Neutrophil (primary cell): ENCODE results near the gene ELMO1.

Experiments
- H3K27ac ChIP-seq: fragments of 200-600 bp; sonication (generic); 2 replicates; pipeline ENCODE4 v1.5.1; 2016; ENCODE audit warnings: mild to moderate bottlenecking, moderate library complexity
- H3K27me3 ChIP-seq: fragments of 200-600 bp; sonication (generic); 2 replicates; pipeline ENCODE4 v1.6.0; 2016; ENCODE audit warnings: mild to moderate bottlenecking
- H3K36me3 ChIP-seq: fragments of 200-600 bp; sonication (generic); 2 replicates; pipeline ENCODE4 v1.5.1; 2017
- H3K4me1 ChIP-seq, 2 experiments: fragments of 200-600 bp in 1 of 2; sonication (generic) in 1 of 2; 1 replicate in 1 of 2; 2 replicates in 1 of 2; pipeline versions ENCODE4 v1.5.1 to v1.6.1; 2013 to 2016; ENCODE audit warnings: low read depth in 1 of 2, low read length in 1 of 2, mild to moderate bottlenecking in 1 of 2, moderate library complexity in 1 of 2; ENCODE audit not compliant: control insufficient read depth in 1 of 2, insufficient read depth in 1 of 2
- H3K4me3 ChIP-seq, 2 experiments: fragments of 200-600 bp in 1 of 2; sonication (generic) in 1 of 2; 1 replicate in 1 of 2; 2 replicates in 1 of 2; pipeline ENCODE4 v1.5.1; 2013 to 2016; ENCODE audit warnings: low read depth in 1 of 2, low read length in 1 of 2, mild to moderate bottlenecking in 1 of 2, moderate library complexity in 1 of 2
- H3K9me3 ChIP-seq: fragments of 200-600 bp; sonication (generic); 2 replicates; pipeline ENCODE4 v1.5.1; 2016
- TF ChIP-seq, protein P1 (sequence below): fragments of 200-600 bp; sonication (generic); IDR thresholded peaks from 2 replicates; pipeline ENCODE4 v1.5.1; 2016; ENCODE audit warnings: antibody characterized with exemption

The ELMO1 gene

DNA sequence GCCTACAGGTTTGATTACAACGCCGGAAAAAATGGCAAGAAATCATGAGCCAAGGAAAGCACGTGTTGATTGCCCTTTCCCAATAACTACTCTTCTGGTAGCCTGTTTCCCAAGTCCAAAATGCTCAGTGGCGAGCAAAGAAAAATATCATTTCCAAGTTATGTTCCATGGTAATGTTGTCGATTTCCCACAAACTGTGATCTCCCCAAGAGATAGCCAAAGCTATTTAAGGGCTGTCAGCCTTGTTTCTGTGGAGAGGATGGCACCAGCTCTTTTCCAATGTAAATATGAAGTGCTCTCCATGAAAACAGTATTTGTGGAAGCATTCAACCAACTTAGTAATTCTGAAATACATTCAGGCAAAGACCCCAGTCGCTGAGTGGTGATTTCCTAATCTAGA, 491.9 kb downstream of the ELMO1 start:
- H3K27me3 ChIP-seq: no peaks in the 10 kb centered on the region
- H3K36me3 ChIP-seq: no peaks in the 10 kb centered on the region
- H3K9me3 ChIP-seq: no peaks in the 10 kb centered on the region
- peaks cover 9 to 13% of the 10 kb centered on the region in 2 experiments for H3K4me1 ChIP-seq
- no peak overlapping the region for H3K4me3 ChIP-seq
- TF ChIP-seq, protein P1, sequence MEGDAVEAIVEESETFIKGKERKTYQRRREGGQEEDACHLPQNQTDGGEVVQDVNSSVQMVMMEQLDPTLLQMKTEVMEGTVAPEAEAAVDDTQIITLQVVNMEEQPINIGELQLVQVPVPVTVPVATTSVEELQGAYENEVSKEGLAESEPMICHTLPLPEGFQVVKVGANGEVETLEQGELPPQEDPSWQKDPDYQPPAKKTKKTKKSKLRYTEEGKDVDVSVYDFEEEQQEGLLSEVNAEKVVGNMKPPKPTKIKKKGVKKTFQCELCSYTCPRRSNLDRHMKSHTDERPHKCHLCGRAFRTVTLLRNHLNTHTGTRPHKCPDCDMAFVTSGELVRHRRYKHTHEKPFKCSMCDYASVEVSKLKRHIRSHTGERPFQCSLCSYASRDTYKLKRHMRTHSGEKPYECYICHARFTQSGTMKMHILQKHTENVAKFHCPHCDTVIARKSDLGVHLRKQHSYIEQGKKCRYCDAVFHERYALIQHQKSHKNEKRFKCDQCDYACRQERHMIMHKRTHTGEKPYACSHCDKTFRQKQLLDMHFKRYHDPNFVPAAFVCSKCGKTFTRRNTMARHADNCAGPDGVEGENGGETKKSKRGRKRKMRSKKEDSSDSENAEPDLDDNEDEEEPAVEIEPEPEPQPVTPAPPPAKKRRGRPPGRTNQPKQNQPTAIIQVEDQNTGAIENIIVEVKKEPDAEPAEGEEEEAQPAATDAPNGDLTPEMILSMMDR: no peak
- H3K27ac ChIP-seq: no peak overlapping the region

DNA sequence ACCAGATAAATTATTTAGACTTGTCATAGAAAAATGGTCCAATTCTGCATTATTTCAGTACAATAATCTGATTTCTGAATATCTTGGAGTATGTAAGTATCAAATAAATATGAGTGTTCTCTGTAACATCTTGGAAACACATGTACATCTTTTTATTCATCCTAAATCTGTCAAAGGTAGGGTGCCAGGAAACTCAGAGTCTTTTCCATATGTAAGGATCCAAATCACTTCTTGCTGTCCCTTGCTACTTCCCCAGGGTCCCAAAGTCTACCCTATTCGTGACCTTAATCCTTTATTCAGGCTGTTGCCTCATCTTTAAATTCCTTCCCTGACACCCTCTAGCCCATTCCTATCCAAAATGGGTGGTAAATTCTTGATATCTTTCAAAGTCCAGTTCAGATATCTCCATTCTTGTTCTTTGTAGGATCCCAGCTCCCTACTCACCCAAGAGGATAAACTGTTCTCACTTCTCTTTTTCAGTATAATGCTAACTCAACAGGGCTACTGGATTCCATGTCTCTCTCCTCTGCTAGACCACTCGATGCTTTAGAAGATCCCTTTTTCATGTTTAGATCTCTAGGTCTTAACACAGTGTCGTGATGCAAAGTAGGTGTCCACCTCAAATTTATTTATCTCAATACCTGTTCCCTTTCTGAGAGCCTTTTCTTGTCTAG, 493.1 kb downstream of the ELMO1 start:
- TF ChIP-seq, protein P1: no peak
- H3K9me3 ChIP-seq: no peaks in the 10 kb centered on the region
- H3K27ac ChIP-seq: peak overlapping the region; percentile 6
- H3K4me1 ChIP-seq: peaks cover 9 to 13% of the 10 kb centered on the region in 2 experiments
- no peaks in the 10 kb centered on the region for H3K27me3 ChIP-seq
- no peaks in the 10 kb centered on the region for H3K36me3 ChIP-seq
- no peak overlapping the region for H3K4me3 ChIP-seq

DNA sequence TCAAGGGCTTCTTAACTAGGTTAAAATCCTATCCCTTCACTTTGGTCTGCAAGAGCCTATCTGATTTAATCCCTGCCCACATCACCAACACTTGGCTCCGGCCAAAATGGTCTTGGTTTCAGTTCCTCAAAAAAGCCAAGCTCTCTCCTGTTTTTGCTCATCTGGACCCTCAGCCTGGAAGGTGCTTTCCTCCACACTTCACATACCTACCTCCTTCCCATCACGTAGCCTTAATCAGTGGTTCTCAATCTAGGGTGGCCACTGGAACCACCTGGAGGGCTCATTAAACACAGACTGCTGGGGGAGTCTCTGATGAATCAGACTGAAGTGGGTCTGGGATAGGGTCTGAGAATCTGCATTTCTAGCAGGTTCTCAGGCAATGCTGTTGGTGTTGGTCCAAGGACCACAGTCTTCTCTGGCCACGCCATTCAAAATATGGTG, 497.4 kb downstream of the ELMO1 start:
- Histone ChIP-seq H3K36me3 (no peaks in the 10 kb centered on the region), H3K4me1 (peaks cover 4 to 10% of the 10 kb centered on the region in 2 experiments), H3K27ac (peak overlapping the region; percentile 15), H3K9me3 (no peaks in the 10 kb centered on the region), H3K27me3 (no peaks in the 10 kb centered on the region), H3K4me3 (no peak overlapping the region)
- TF ChIP-seq, protein P1: no peak

DNA sequence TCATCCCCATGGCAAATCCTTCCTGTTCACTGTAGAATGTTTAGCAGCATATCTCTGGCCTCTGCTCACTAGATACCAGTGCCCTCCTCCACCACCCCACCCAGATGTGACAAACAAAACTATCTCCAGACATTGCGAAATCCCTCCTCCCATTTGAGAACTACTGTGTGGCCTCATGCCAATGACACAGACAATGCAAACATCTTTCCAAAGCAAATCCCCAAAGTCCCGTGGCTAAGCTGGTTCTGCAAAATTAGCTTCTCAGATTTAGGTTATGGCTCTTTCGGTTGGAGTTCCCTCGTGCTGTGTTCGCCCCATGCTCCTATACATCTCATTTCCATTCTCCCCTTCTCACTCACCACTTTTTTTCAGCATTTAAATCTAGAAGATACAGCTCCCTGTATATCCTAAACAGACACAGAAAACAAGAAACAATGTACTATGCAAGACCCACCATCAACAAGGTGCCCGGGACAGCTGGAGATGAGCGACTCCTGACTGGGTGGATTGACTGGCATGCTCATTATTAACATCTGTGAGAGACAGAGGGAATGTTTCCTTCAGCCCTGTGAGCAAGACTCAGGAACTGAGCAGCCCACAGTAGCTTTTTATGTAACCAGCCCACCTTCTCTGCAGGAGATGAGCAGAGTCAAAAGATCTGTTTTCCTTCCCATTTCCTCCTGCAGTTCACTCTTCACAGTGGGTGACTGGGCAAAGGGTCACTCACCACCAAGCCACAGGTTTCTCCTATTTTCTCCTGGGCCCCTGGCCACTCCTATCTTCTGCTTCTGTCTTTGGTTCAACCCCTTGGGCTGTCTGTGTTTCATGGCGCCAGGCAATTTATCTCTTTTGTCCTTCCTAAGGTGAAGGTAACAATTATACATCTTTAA, 498.7 kb downstream of the ELMO1 start:
- Histone ChIP-seq H3K27me3 (no peaks in the 10 kb centered on the region), H3K36me3 (no peaks in the 10 kb centered on the region), H3K9me3 (no peaks in the 10 kb centered on the region), H3K4me3 (no peak overlapping the region), H3K27ac (peak overlapping the region; percentile 41), H3K4me1 (peaks cover 4 to 10% of the 10 kb centered on the region in 2 experiments)
- TF ChIP-seq, protein P1: no peak

DNA sequence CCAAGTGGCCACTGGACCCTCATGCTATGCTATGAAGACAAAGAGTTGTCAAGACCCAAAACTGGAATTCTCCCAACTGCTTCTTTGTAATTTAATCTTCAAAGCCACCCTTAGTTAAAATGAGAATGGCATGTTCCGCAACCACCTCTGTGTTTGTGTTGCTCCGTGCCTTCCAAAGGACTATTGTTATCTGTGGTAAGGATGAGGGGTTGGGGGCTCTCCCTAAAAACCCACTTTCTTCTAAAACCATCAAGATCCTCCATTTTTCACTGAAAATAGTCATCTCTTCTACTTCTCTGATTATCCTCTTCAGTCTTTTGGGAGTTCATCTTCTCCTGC, 502.3 kb downstream of the ELMO1 start:
- H3K9me3 ChIP-seq: no peaks in the 10 kb centered on the region
- H3K27ac ChIP-seq: no peak overlapping the region
- no peak overlapping the region for H3K4me3 ChIP-seq
- peaks cover 5% of the 10 kb centered on the region for H3K36me3 ChIP-seq
- TF ChIP-seq, protein P1: no peak
- peaks cover 4 to 10% of the 10 kb centered on the region in 2 experiments for H3K4me1 ChIP-seq
- no peaks in the 10 kb centered on the region for H3K27me3 ChIP-seq
